CD14-positive monocyte (primary cell): ENCODE measurements around the gene FGF5. TPM values are rescaled to one million over a fixed set of nuclear protein-coding genes. Genes with fewer than 3 reads are reported as not detected.

Source experiments
- DNase-seq, 3 donors: peaks; one replicate each; pipeline ENCODE4 v3.0.0-alpha.2; 2011 to 2022
- H2AFZ ChIP-seq: 2 replicates; pipeline ENCODE4 v1.6.0; 2012; ENCODE audit warnings: mild to moderate bottlenecking, low read depth, low read length, inconsistent platforms; ENCODE audit not compliant: insufficient read depth, poor library complexity, severe bottlenecking
- H3K27ac ChIP-seq, 2 donors: 1 replicate in 1 of 2; 2 replicates in 1 of 2; pipeline ENCODE4 v1.5.1; 2012 to 2013; ENCODE audit warnings: low read length in 2 of 2, control low read depth in 1 of 2, inconsistent platforms in 1 of 2, low read depth in 1 of 2, mild to moderate bottlenecking in 1 of 2
- H3K27me3 ChIP-seq, 2 donors: one replicate each; pipeline versions ENCODE4 v1.6.0 to v1.6.1; 2011 to 2013; ENCODE audit warnings: low read length in 2 of 2; ENCODE audit not compliant: control insufficient read depth in 2 of 2, insufficient read depth in 2 of 2
- H3K36me3 ChIP-seq, 2 donors: replicated peaks in 1 of 2; 1 replicate in 1 of 2; 2 replicates in 1 of 2; pipeline versions ENCODE4 v1.5.1 to v1.6.1; 2012 to 2013; ENCODE audit warnings: low read length in 2 of 2, control low read depth in 1 of 2, inconsistent platforms in 1 of 2, mild to moderate bottlenecking in 1 of 2; ENCODE audit not compliant: insufficient read depth in 2 of 2, control insufficient read depth in 1 of 2
- H3K4me1 ChIP-seq, 2 donors: 1 replicate in 1 of 2; 2 replicates in 1 of 2; pipeline versions ENCODE4 v1.5.1 to v1.6.1; 2012 to 2013; ENCODE audit warnings: low read length in 2 of 2, control low read depth in 1 of 2, inconsistent platforms in 1 of 2, mild to moderate bottlenecking in 1 of 2, moderate library complexity in 1 of 2; ENCODE audit not compliant: insufficient read depth in 2 of 2, control insufficient read depth in 1 of 2
- H3K4me2 ChIP-seq: replicated peaks from 2 replicates; pipeline ENCODE3; 2012; ENCODE audit warnings: low read length, moderate library complexity, mild to moderate bottlenecking; ENCODE audit not compliant: poor library complexity, severe bottlenecking; ENCODE audit errors: extremely low read depth
- H3K4me3 ChIP-seq, 3 experiments: fragments of 200-600 bp in 1 of 3; sonication (generic) in 1 of 3; replicated peaks in 1 of 3; 1 replicate in 2 of 3; 2 replicates in 1 of 3; pipeline ENCODE4 v1.5.1; 2011 to 2013; ENCODE audit warnings: low read length in 3 of 3, mild to moderate bottlenecking in 3 of 3, control low read depth in 2 of 3, low read depth in 2 of 3, inconsistent platforms in 1 of 3, moderate library complexity in 1 of 3
- H3K79me2 ChIP-seq: 2 replicates; pipeline ENCODE4 v1.6.0; 2012; ENCODE audit warnings: mild to moderate bottlenecking, control low read depth, inconsistent platforms, low read length, moderate library complexity; ENCODE audit not compliant: insufficient read depth
- H3K9ac ChIP-seq: 2 replicates; pipeline ENCODE4 v1.6.0; 2017; ENCODE audit warnings: low read length, mild to moderate bottlenecking; ENCODE audit not compliant: insufficient read depth, poor library complexity, severe bottlenecking
- H3K9me3 ChIP-seq, 2 donors: replicated peaks in 1 of 2; 1 replicate in 1 of 2; 2 replicates in 1 of 2; pipeline versions ENCODE4 v1.5.1 to v1.6.1; 2012 to 2013; ENCODE audit warnings: low read length in 2 of 2, control low read depth in 1 of 2; ENCODE audit not compliant: control insufficient read depth in 1 of 2, insufficient read depth in 1 of 2
- H4K20me1 ChIP-seq: 2 replicates; pipeline ENCODE4 v1.6.0; 2012; ENCODE audit warnings: mild to moderate bottlenecking, low read length, control low read depth, moderate library complexity; ENCODE audit not compliant: insufficient read depth
- H3K27ac Mint-ChIP-seq, 7 donors: one replicate each; pipeline ENCODE4 v1.8.0; 2020; ENCODE audit warnings: mild to moderate bottlenecking in 7 of 7, mixed read lengths in 7 of 7, moderate library complexity in 6 of 7, inconsistent platforms in 2 of 7
- H3K27me3 Mint-ChIP-seq, 3 donors: one replicate each; pipeline ENCODE4 v1.8.0; 2021 to 2022; ENCODE audit warnings: low read depth in 3 of 3, mild to moderate bottlenecking in 3 of 3, mixed read lengths in 3 of 3, moderate library complexity in 3 of 3, inconsistent platforms in 1 of 3
- H3K36me3 Mint-ChIP-seq, 2 donors: one replicate each; pipeline ENCODE4 v1.8.0; 2020; ENCODE audit warnings: mixed read lengths in 2 of 2, inconsistent platforms in 1 of 2, mild to moderate bottlenecking in 1 of 2
- H3K4me1 Mint-ChIP-seq: one replicate; pipeline ENCODE4 v1.8.0; 2020; ENCODE audit warnings: mild to moderate bottlenecking, mixed read lengths
- H3K4me3 Mint-ChIP-seq, 2 donors: one replicate each; pipeline ENCODE4 v1.8.0; 2020; ENCODE audit warnings: mild to moderate bottlenecking in 2 of 2, mixed read lengths in 2 of 2, moderate library complexity in 1 of 2
- H3K9me3 Mint-ChIP-seq, 7 donors: one replicate each; pipeline ENCODE4 v1.8.0; 2020 to 2022; ENCODE audit warnings: mixed read lengths in 7 of 7, mild to moderate bottlenecking in 6 of 7, moderate library complexity in 6 of 7, inconsistent platforms in 2 of 7
- WGBS: methylation state at CpG from one replicate; pipeline ENCODE4 v1.1.5; 2013; ENCODE audit warnings: missing lambda C conversion rate; ENCODE audit not compliant: insufficient coverage; 5-methylcytosine and 5-hydroxymethylcytosine counted together
- intact Hi-C, 2 donors: fragments of 100-400 bp; cut with micrococcal nuclease; formaldehyde crosslinking; loops; one replicate each; pipeline versions ENCODE4 v1.15.0 to v1.15.1; 2023
- polyA plus RNA-seq, 3 donors: library from polyadenylated mRNA; depleted of rRNA in 1 of 3; unstranded in 2 of 3; stranded (reverse) in 1 of 3; fragments of 300-500 nt in 2 of 3; fragments of >200 nt in 1 of 3; fragmentation: Illumina TruSeq in 2 of 3; gene quantifications; 1 replicate in 2 of 3; 2 replicates in 1 of 3; pipeline ENCODE4 v1.2.3, GENCODE V29; 2012 to 2021
- TF ChIP-seq, protein P1 (sequence below): fragments of 200-600 bp; IDR thresholded peaks from one replicate; pipeline ENCODE4 v1.8.0; 2022; ENCODE audit warnings: antibody characterized with exemption, mild to moderate bottlenecking

FGF5 gene
- polyA plus RNA-seq, 3 donors: not detected

DNA sequence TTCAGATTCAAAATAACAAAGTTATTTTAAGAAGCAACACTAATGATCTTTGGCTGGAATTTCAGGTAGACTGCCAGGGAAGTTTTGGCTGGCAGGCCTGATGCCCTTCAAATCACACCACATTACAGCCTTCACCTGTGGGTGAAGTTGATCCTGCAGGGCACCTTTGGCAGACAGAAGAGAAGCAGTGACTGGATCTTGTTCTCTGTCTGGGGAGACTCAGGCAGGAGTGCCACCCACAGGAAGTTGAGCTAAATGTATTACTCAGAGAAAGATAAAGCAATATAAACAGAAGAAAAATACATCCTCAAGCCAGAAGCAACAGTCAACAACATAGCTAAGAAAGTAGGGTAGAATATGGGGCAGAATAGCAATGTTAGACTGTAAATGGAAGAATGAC is 56.3 kb downstream of the FGF5 start:
- no peak overlapping the region for H3K27ac ChIP-seq
- Mint-ChIP-seq H3K4me3 (no peak overlapping the region), H3K36me3 (no peaks in the 10 kb centered on the region), H3K9me3 (no peaks in the 10 kb centered on the region), H3K27ac (no peak overlapping the region), H3K4me1 (no peaks in the 10 kb centered on the region), H3K27me3 (peaks cover 0 to 2% (median 0%) of the 10 kb centered on the region in 3 donors)
- H3K4me3 ChIP-seq: no peak overlapping the region
- H3K4me1 ChIP-seq: no peaks in the 10 kb centered on the region
- intact Hi-C loops: no loop called here
- no peak overlapping the region for H3K4me2 ChIP-seq
- H3K36me3 ChIP-seq: no peaks in the 10 kb centered on the region
- TF ChIP-seq, protein P1, sequence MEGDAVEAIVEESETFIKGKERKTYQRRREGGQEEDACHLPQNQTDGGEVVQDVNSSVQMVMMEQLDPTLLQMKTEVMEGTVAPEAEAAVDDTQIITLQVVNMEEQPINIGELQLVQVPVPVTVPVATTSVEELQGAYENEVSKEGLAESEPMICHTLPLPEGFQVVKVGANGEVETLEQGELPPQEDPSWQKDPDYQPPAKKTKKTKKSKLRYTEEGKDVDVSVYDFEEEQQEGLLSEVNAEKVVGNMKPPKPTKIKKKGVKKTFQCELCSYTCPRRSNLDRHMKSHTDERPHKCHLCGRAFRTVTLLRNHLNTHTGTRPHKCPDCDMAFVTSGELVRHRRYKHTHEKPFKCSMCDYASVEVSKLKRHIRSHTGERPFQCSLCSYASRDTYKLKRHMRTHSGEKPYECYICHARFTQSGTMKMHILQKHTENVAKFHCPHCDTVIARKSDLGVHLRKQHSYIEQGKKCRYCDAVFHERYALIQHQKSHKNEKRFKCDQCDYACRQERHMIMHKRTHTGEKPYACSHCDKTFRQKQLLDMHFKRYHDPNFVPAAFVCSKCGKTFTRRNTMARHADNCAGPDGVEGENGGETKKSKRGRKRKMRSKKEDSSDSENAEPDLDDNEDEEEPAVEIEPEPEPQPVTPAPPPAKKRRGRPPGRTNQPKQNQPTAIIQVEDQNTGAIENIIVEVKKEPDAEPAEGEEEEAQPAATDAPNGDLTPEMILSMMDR: no peak
- no peaks in the 10 kb centered on the region for H4K20me1 ChIP-seq
- no peaks in the 10 kb centered on the region for H3K27me3 ChIP-seq
- no peaks in the 10 kb centered on the region for H3K79me2 ChIP-seq
- DNase-seq: no peak
- H2AFZ ChIP-seq: no peak overlapping the region
- no peak overlapping the region for H3K9ac ChIP-seq
- H3K9me3 ChIP-seq: no peaks in the 10 kb centered on the region

DNA sequence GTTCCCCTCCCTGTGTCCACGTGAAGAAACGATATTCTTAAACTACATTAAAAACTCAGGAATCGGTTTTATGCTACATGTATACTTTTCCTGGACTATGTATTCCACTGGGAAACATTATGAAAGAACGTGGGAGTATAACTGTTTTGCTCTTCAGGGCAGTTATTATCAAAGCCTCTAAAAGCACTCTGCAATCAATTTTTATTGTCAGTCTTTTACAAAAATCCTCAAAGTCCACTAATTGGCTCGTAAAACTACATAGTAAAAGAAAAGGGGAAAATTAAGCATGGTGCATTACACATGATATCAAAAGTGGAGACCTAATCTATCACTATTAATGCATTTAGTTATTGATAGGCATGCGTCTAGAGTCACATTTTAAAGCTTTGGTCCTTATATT is 57.7 kb downstream of the FGF5 start:
- no peaks in the 10 kb centered on the region for H3K9me3 ChIP-seq
- H3K9ac ChIP-seq: no peak overlapping the region
- Mint-ChIP-seq H3K4me1 (no peaks in the 10 kb centered on the region), H3K36me3 (no peaks in the 10 kb centered on the region), H3K9me3 (no peaks in the 10 kb centered on the region), H3K27me3 (peaks cover 0 to under 1% (median 0%) of the 10 kb centered on the region in 3 donors), H3K27ac (no peak overlapping the region), H3K4me3 (no peak overlapping the region)
- TF ChIP-seq, protein P1: no peak
- no peaks in the 10 kb centered on the region for H3K27me3 ChIP-seq
- H3K4me1 ChIP-seq: no peaks in the 10 kb centered on the region
- H4K20me1 ChIP-seq: no peaks in the 10 kb centered on the region
- no peak for DNase-seq
- H2AFZ ChIP-seq: no peak overlapping the region
- H3K4me2 ChIP-seq: no peak overlapping the region
- intact Hi-C loops: no loop called here
- H3K36me3 ChIP-seq: no peaks in the 10 kb centered on the region
- no peak overlapping the region for H3K27ac ChIP-seq
- WGBS: 100% methylated on average over 1 of the region's 6 CpGs
- H3K4me3 ChIP-seq: no peak overlapping the region
- H3K79me2 ChIP-seq: no peaks in the 10 kb centered on the region
